Spleen (tissue), 11 donors: ENCODE measurements around the gene RITA1. TPM values are rescaled to one million over a fixed set of nuclear protein-coding genes. Genes with fewer than 3 reads are reported as not detected.

Source experiments
- DNase-seq: peaks from one replicate; pipeline ENCODE4 v3.0.0-alpha.2; 2020
- H3K27ac ChIP-seq, 8 donors: fragments of 200-600 bp; sonication (generic) in 7 of 8; 1 replicate in 4 of 8; 2 replicates in 4 of 8; pipeline versions ENCODE4 v1.5.0 to v1.8.0; 2016 to 2021; ENCODE audit warnings: inconsistent platforms in 4 of 8, mild to moderate bottlenecking in 4 of 8, moderate library complexity in 1 of 8
- H3K27me3 ChIP-seq, 7 donors: fragments of 200-600 bp; sonication (generic) in 6 of 7; replicated peaks in 1 of 7; 1 replicate in 4 of 7; 2 replicates in 3 of 7; pipeline versions ENCODE4 v1.5.0 to v1.8.0; 2016 to 2021; ENCODE audit warnings: inconsistent platforms in 3 of 7, mild to moderate bottlenecking in 1 of 7
- H3K36me3 ChIP-seq, 6 donors: fragments of 200-600 bp; sonication (generic) in 5 of 6; 1 replicate in 4 of 6; 2 replicates in 2 of 6; pipeline versions ENCODE4 v1.5.0 to v1.8.0; 2016 to 2021; ENCODE audit warnings: inconsistent platforms in 2 of 6
- H3K4me1 ChIP-seq, 6 donors: fragments of 200-600 bp; sonication (generic) in 5 of 6; 1 replicate in 3 of 6; 2 replicates in 3 of 6; pipeline versions ENCODE4 v1.5.0 to v1.8.0; 2016 to 2021; ENCODE audit warnings: inconsistent platforms in 3 of 6
- H3K4me3 ChIP-seq, 8 donors: fragments of 200-600 bp; sonication (generic) in 7 of 8; 1 replicate in 4 of 8; 2 replicates in 4 of 8; pipeline versions ENCODE4 v1.5.0 to v1.8.0; 2016 to 2021; ENCODE audit warnings: inconsistent platforms in 4 of 8, mild to moderate bottlenecking in 4 of 8, moderate library complexity in 2 of 8
- H3K9me3 ChIP-seq, 8 donors: fragments of 200-600 bp; sonication (generic) in 7 of 8; 1 replicate in 4 of 8; 2 replicates in 4 of 8; pipeline versions ENCODE4 v1.5.0 to v1.8.0; 2016 to 2021; ENCODE audit warnings: inconsistent platforms in 4 of 8
- CTCF ChIP-seq, 11 experiments: fragments of 200-600 bp in 7 of 11; fragments of 450-650 bp in 4 of 11; sonication (generic) in 4 of 11; IDR thresholded peaks in 8 of 11; conservative IDR thresholded peaks in 3 of 11; 1 replicate in 7 of 11; 2 replicates in 4 of 11; pipeline versions ENCODE4 v1.4.0 to v1.8.0; 2016 to 2021; ENCODE audit warnings: antibody characterized with exemption in 11 of 11, inconsistent platforms in 4 of 11, mild to moderate bottlenecking in 1 of 11
- POLR2A ChIP-seq, 3 donors: fragments of 450-650 bp; IDR thresholded peaks; one replicate each; pipeline ENCODE4 v1.5.1; 2017; ENCODE audit warnings: antibody characterized with exemption in 3 of 3, mild to moderate bottlenecking in 1 of 3
- POLR2AphosphoS5 ChIP-seq, 3 donors: sonication (generic); formaldehyde crosslinking; IDR thresholded peaks; one replicate each; pipeline ENCODE4 v1.5.1; 2017; ENCODE audit warnings: antibody characterized with exemption in 3 of 3
- WGBS, 5 donors: extraction: QIAGEN DNeasy Blood & Tissue Kit in 3 of 5; methylation state at CpG; one replicate each; pipeline versions ENCODE4 v1.1.5 to v1.1.7; 2013 to 2018; 5-methylcytosine and 5-hydroxymethylcytosine counted together
- intact Hi-C: fragments of 100-400 bp; cut with DNase I; formaldehyde crosslinking; loops from one replicate; pipeline ENCODE4 v1.15.0; 2023; ENCODE audit warnings: low total_unique reads
- polyA plus RNA-seq, 3 donors: library from polyadenylated mRNA; stranded (reverse); fragments of 200-250 nt; gene quantifications; one replicate each; pipeline ENCODE4 v1.2.1, GENCODE V29; 2013
- total RNA-seq, 7 donors: library from RNA; depleted of rRNA in 3 of 7; stranded (reverse); fragments of >200 nt in 3 of 7; fragmentation: NEBNext Ultra II Directional in 4 of 7; extraction: Animal tissue kit (Norgen Biotek cat#: 25700) in 4 of 7; gene quantifications; one replicate each; pipeline versions ENCODE4 v1.1.0 to v1.2.1, GENCODE V29; 2016 to 2021
- donor health status: healthy with polysubstance abuse.
- donor health status: DM: no; HTN: no; CAD: no; lungs with moderate emphysema.
- donor health status: DM: no; HTN: no; CAD: no.
- donor health status: Bipolar disorder and iron deficiency.
- donor health status: healthy.
- donor health status: DM: no; HTN: no; CAD: no.
- donor health status: DM: yes; HTN: yes; CAD: no.

The RITA1 gene
- total and polyA plus RNA-seq, 10 donors = 9.0 to 15.6 (median 12.4) TPM

- peak; percentile 34 for DNase-seq
- Histone ChIP-seq H3K27ac (no peak overlapping the region), H3K36me3 (no peaks in the 10 kb centered on the region), H3K4me3 (no peak overlapping the region), H3K27me3 (peaks cover 0 to 18% (median 0%) of the 10 kb centered on the region in 7 donors), H3K9me3 (peaks cover 0 to 10% (median 6%) of the 10 kb centered on the region in 8 donors), H3K4me1 (peaks cover 0 to 20% (median 13%) of the 10 kb centered on the region in 6 donors)
- 79 to 87% (median 81%) methylated on average over 12 of the region's 12 CpGs for WGBS, 5 donors
- intact Hi-C loops = no loop called here
- TF ChIP-seq CTCF (IDR thresholded peaks at IDR 0.05 in 8 of 11, conservative IDR thresholded peaks at IDR 0.05 in 3 of 11) (no peak), POLR2AphosphoS5 (IDR thresholded peaks at IDR 0.05) (no peak)
Measured at GRCh38 chr12:113145720-113146551, 39.6 kb upstream of the RITA1 start.

GRCh38 chr12:113146999-113147398 is 38.5 kb upstream of the RITA1 start:
- TF ChIP-seq CTCF (IDR thresholded peaks at IDR 0.05 in 8 of 11, conservative IDR thresholded peaks at IDR 0.05 in 3 of 11) = no peak
- no peak for TF ChIP-seq POLR2A (IDR thresholded peaks at IDR 0.05)
- intact Hi-C loops = no loop called here
- Histone ChIP-seq H3K27ac (no peak overlapping the region), H3K27me3 (peaks cover 0 to 29% (median 3%) of the 10 kb centered on the region in 7 donors), H3K36me3 (no peaks in the 10 kb centered on the region), H3K9me3 (peaks cover 0 to 10% (median 6%) of the 10 kb centered on the region in 8 donors), H3K4me1 (peaks cover 0 to 15% (median 10%) of the 10 kb centered on the region in 6 donors), H3K4me3 (no peak overlapping the region)
- DNase-seq = peak; percentile 1
- 78 to 93% (median 87%) methylated on average over 2 of the region's 2 CpGs for WGBS, 5 donors

- WGBS, 5 donors = 29 to 67% (median 52%) methylated on average over 14 to 22 of the region's 22 CpGs
- no peak for DNase-seq
- H3K36me3 ChIP-seq = no peaks in the 10 kb centered on the region
- H3K27ac ChIP-seq = no peak within 1 kb of the TSS
- H3K4me3 ChIP-seq = no peak within 1 kb of the TSS
- H3K27me3 ChIP-seq = peaks cover 0 to 54% (median 18%) of the 10 kb centered on the region in 7 donors
- TF ChIP-seq CTCF (IDR thresholded peaks at IDR 0.05 in 8 of 11, conservative IDR thresholded peaks at IDR 0.05 in 3 of 11) (no peak), POLR2A (IDR thresholded peaks at IDR 0.05) (no peak), POLR2AphosphoS5 (IDR thresholded peaks at IDR 0.05) (no peak)
- intact Hi-C loops = loop anchor here (10.0 kb wide), 1 partner anchor 55 kb away; no protein-coding TSS in a partner anchor
- peaks cover 16 to 25% (median 22%) of the 10 kb centered on the region in 6 donors for H3K4me1 ChIP-seq
- peaks cover 0 to 10% (median 6%) of the 10 kb centered on the region in 8 donors for H3K9me3 ChIP-seq
Measured at GRCh38 chr12:113149361-113150150, 36.0 kb upstream of the RITA1 start, which contains the start of gene CFAP73. Gene CFAP73 (plus strand): TSS chr12:113149724. CDS start chr12:113149858, 134 bp downstream.
